Panc1 (cell line): ENCODE results near the gene GRIK1.

ENCODE experiments used
- CTCF ChIP-seq: fragments of 450-650 bp; IDR thresholded peaks from 2 replicates; pipeline ENCODE4 v1.5.1; 2017; ENCODE audit warnings: mild to moderate bottlenecking
- REST ChIP-seq, 2 experiments: IDR thresholded peaks; 2 replicates each; pipeline ENCODE4 v1.6.1; 2011 to 2012; ENCODE audit warnings: low read depth in 2 of 2, control low read depth in 1 of 2, low read length in 1 of 2, mild to moderate bottlenecking in 1 of 2, moderate library complexity in 1 of 2; ENCODE audit not compliant: insufficient read depth in 1 of 2
- TCF7L2 ChIP-seq: IDR thresholded peaks from 2 replicates; pipeline ENCODE4 v1.6.1; 2011; ENCODE audit warnings: mild to moderate bottlenecking, low read depth, low read length, inconsistent platforms

DNA sequence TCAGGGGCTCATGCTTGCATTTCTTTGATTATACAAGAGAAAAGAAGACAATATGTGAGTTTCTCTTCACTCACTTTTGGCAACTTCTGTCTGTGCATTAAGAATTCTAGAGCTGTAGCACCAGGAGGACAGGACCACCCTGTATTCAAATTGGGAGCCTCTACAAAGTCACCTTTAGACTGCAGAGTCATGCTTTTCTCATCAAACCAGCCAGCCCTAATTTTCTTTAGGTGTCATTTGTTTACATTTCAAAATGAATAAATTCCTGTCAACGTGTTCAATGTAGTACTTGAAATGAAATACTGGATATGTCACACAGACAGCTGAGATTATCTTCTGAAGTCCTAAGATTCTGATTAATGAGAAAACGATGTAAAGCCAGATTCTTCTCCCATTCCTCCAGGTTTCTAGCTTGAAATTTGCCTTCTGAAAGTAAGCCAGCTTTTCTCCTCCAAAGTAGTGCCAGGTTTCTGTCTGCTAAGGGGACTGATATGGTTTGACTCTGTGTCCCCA, 177.2 kb downstream of the GRIK1 start:
- TF ChIP-seq TCF7L2 (no peak), CTCF (no peak), REST (IDR thresholded peaks at IDR 0.05; ENCODE audit: insufficient read depth in 1 of 2, low read depth in 2 of 2, low read length in 1 of 2) (no peak)
